ENCODE data around the gene TRPM6. TPM values are rescaled to one million over a fixed set of nuclear protein-coding genes. Genes with fewer than 3 reads are reported as not detected.

Gene TRPM6
- total RNA-seq, 1 donor from 2014 or later = 0.30 TPM

- no peaks in the 10 kb centered on the region for H3K36me3 ChIP-seq
- no peaks in the 10 kb centered on the region for H3K27me3 ChIP-seq (ENCODE audit: low read depth)
- intact Hi-C loops (cut with micrococcal nuclease) = no loop called here
- no peak overlapping the region for H3K27ac ChIP-seq (replicated peaks)
- DNase-seq = no peak
- no peaks in the 10 kb centered on the region for H3K4me1 ChIP-seq
- no peak overlapping the region for H3K4me3 ChIP-seq
- no peaks in the 10 kb centered on the region for H3K9me3 ChIP-seq (replicated peaks)
- TF ChIP-seq CTCF (IDR thresholded peaks at IDR 0.05; ENCODE audit: borderline replicate concordance) = no peak
Observed at GRCh38 chr9:74762950-74763349, 124.8 kb downstream of the TRPM6 start.

- Histone ChIP-seq H3K4me1 (no peaks in the 10 kb centered on the region), H3K27me3 (ENCODE audit: low read depth) (no peaks in the 10 kb centered on the region), H3K4me3 (no peak overlapping the region), H3K9me3 (replicated peaks) (no peaks in the 10 kb centered on the region), H3K36me3 (no peaks in the 10 kb centered on the region), H3K27ac (replicated peaks) (no peak overlapping the region)
- TF ChIP-seq CTCF (IDR thresholded peaks at IDR 0.05; ENCODE audit: borderline replicate concordance) = no peak
- DNase-seq = no peak
- intact Hi-C loops (cut with micrococcal nuclease) = no loop called here
Observed at GRCh38 chr9:74760031-74760700, 127.6 kb downstream of the TRPM6 start.

GRCh38 chr9:74755999-74756398 lies 131.7 kb downstream of the TRPM6 start:
- DNase-seq = no peak
- Histone ChIP-seq H3K4me1 (no peaks in the 10 kb centered on the region), H3K27me3 (ENCODE audit: low read depth) (no peaks in the 10 kb centered on the region), H3K36me3 (no peaks in the 10 kb centered on the region), H3K9me3 (replicated peaks) (no peaks in the 10 kb centered on the region), H3K4me3 (no peak overlapping the region), H3K27ac (replicated peaks) (no peak overlapping the region)
- TF ChIP-seq CTCF (IDR thresholded peaks at IDR 0.05; ENCODE audit: borderline replicate concordance) = no peak
- intact Hi-C loops (cut with micrococcal nuclease) = no loop called here

GRCh38 chr9:74755355-74755754 lies 132.4 kb downstream of the TRPM6 start:
- no peak for TF ChIP-seq CTCF (IDR thresholded peaks at IDR 0.05; ENCODE audit: borderline replicate concordance)
- no peak for DNase-seq
- no peaks in the 10 kb centered on the region for H3K27me3 ChIP-seq (ENCODE audit: low read depth)
- no peaks in the 10 kb centered on the region for H3K36me3 ChIP-seq
- intact Hi-C loops (cut with micrococcal nuclease) = no loop called here
- H3K4me1 ChIP-seq = no peaks in the 10 kb centered on the region
- no peak overlapping the region for H3K4me3 ChIP-seq
- H3K9me3 ChIP-seq (replicated peaks) = no peaks in the 10 kb centered on the region
- no peak overlapping the region for H3K27ac ChIP-seq (replicated peaks)

- no peak overlapping the region for H3K4me3 ChIP-seq
- H3K27me3 ChIP-seq (ENCODE audit: low read depth) = no peaks in the 10 kb centered on the region
- H3K4me1 ChIP-seq = no peaks in the 10 kb centered on the region
- DNase-seq = no peak
- intact Hi-C loops (cut with micrococcal nuclease) = no loop called here
- H3K9me3 ChIP-seq (replicated peaks) = no peaks in the 10 kb centered on the region
- H3K36me3 ChIP-seq = no peaks in the 10 kb centered on the region
- no peak overlapping the region for H3K27ac ChIP-seq (replicated peaks)
- no peak for TF ChIP-seq CTCF (IDR thresholded peaks at IDR 0.05; ENCODE audit: borderline replicate concordance)
Observed at GRCh38 chr9:74753650-74754049, 134.1 kb downstream of the TRPM6 start.
